ENCODE measurements around the gene SLC45A1.

DNA sequence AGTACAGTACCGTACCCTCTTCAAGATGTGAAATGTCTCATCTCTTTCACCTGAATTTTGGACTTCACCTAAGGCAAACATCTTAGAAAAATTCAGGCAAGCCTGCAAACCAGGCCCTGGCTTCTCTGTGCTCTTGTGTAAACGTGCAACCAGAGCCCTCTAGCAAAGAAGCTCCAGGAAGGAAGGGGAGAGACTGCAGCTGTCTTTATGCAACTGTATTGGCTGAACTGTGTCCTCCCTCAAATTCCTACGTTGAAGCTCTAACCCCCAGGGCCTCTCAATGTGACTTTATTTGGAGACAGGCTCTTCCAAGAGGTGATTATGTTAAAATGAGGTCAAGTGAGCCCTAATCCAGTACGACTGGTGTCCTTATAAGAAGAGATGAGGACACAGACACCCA lies 60.3 kb downstream of the SLC45A1 start:
- TF ChIP-seq CTCF (IDR thresholded peaks at IDR 0.05) (no peak), POLR2A (IDR thresholded peaks at IDR 0.05) (no peak)

Measured in prostate gland (tissue), 2 donors.